NCI-H2107 (cell line): Measurements from ENCODE around the gene TXNRD2.

Source experiments
- DNase-seq: peaks from one replicate; lab custom pipeline; 2025; lab: John Stamatoyannopoulos, UW

Gene TXNRD2

GRCh38 chr22:19904935-19905334 is 36.7 kb downstream of the TXNRD2 start:
- no peak for DNase-seq

GRCh38 chr22:19904174-19904856 is 37.3 kb downstream of the TXNRD2 start:
- no peak for DNase-seq

GRCh38 chr22:19903513-19903912 is 38.1 kb downstream of the TXNRD2 start:
- DNase-seq, result no peak

GRCh38 chr22:19903031-19903430 is 38.6 kb downstream of the TXNRD2 start:
- DNase-seq, result no peak

GRCh38 chr22:19902245-19902715 is 39.3 kb downstream of the TXNRD2 start:
- DNase-seq, result peak; percentile 50

GRCh38 chr22:19901577-19902244 is 39.9 kb downstream of the TXNRD2 start:
- DNase-seq, result no peak

GRCh38 chr22:19900707-19901436 is 40.7 kb downstream of the TXNRD2 start:
- no peak for DNase-seq

- no peak for DNase-seq
Observed at GRCh38 chr22:19898831-19899567, 42.6 kb downstream of the TXNRD2 start.

- DNase-seq, result no peak
Observed at GRCh38 chr22:19898145-19898544, 43.5 kb downstream of the TXNRD2 start.

GRCh38 chr22:19897726-19898125 is 43.9 kb downstream of the TXNRD2 start:
- DNase-seq, result no peak

- DNase-seq, result no peak
Observed at GRCh38 chr22:19896665-19897355, 44.8 kb downstream of the TXNRD2 start.

GRCh38 chr22:19895160-19895849 is 46.3 kb downstream of the TXNRD2 start:
- no peak for DNase-seq

- DNase-seq, result no peak
Observed at GRCh38 chr22:19893363-19893762, 48.3 kb downstream of the TXNRD2 start.

GRCh38 chr22:19892925-19893324 is 48.7 kb downstream of the TXNRD2 start:
- DNase-seq, result no peak

- DNase-seq, result no peak
Observed at GRCh38 chr22:19892257-19892879, 49.2 kb downstream of the TXNRD2 start.

GRCh38 chr22:19891317-19892256 is 50.0 kb downstream of the TXNRD2 start:
- DNase-seq, result no peak

- no peak for DNase-seq
Observed at GRCh38 chr22:19890502-19891316, 50.9 kb downstream of the TXNRD2 start.

- no peak for DNase-seq
Observed at GRCh38 chr22:19889951-19890350, 51.7 kb downstream of the TXNRD2 start.
